ENCODE measurements around the gene SAMD4A. TPM values are rescaled to one million over a fixed set of nuclear protein-coding genes. Genes with fewer than 3 reads are reported as not detected.
A peak's percentile ranks its signal among the peaks of the same experiment; 100 is the strongest.

Gene SAMD4A
- total RNA-seq, 1 donor from 2014 or later, result 57.0 TPM

GRCh38 chr14:54782751-54783659 is 216.1 kb downstream of the SAMD4A start:
- no peaks in the 10 kb centered on the region for H3K9me3 Mint-ChIP-seq (ENCODE audit: low read depth)
- peak; percentile 56 for DNase-seq (ENCODE audit: low spot score)
- H3K4me3 Mint-ChIP-seq (ENCODE audit: unreplicated experiment), result no peak overlapping the region
- H3K4me1 Mint-ChIP-seq (ENCODE audit: low read depth), result peaks cover 3% of the 10 kb centered on the region
- H3K36me3 Mint-ChIP-seq (ENCODE audit: low read depth), result peaks cover 46% of the 10 kb centered on the region
- H3K27ac Mint-ChIP-seq (ENCODE audit: unreplicated experiment), result no peak overlapping the region
- TF ChIP-seq, protein P1, sequence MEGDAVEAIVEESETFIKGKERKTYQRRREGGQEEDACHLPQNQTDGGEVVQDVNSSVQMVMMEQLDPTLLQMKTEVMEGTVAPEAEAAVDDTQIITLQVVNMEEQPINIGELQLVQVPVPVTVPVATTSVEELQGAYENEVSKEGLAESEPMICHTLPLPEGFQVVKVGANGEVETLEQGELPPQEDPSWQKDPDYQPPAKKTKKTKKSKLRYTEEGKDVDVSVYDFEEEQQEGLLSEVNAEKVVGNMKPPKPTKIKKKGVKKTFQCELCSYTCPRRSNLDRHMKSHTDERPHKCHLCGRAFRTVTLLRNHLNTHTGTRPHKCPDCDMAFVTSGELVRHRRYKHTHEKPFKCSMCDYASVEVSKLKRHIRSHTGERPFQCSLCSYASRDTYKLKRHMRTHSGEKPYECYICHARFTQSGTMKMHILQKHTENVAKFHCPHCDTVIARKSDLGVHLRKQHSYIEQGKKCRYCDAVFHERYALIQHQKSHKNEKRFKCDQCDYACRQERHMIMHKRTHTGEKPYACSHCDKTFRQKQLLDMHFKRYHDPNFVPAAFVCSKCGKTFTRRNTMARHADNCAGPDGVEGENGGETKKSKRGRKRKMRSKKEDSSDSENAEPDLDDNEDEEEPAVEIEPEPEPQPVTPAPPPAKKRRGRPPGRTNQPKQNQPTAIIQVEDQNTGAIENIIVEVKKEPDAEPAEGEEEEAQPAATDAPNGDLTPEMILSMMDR (IDR thresholded peaks at IDR 0.05), result peak; percentile 19
- no peaks in the 10 kb centered on the region for H3K27me3 Mint-ChIP-seq (ENCODE audit: low read depth)

- no peak overlapping the region for H3K4me3 Mint-ChIP-seq (ENCODE audit: unreplicated experiment)
- H3K27ac Mint-ChIP-seq (ENCODE audit: unreplicated experiment), result no peak overlapping the region
- no peak for DNase-seq (ENCODE audit: low spot score)
- H3K27me3 Mint-ChIP-seq (ENCODE audit: low read depth), result no peaks in the 10 kb centered on the region
- TF ChIP-seq, protein P1 (IDR thresholded peaks at IDR 0.05), result no peak
- peaks cover 3% of the 10 kb centered on the region for H3K4me1 Mint-ChIP-seq (ENCODE audit: low read depth)
- H3K36me3 Mint-ChIP-seq (ENCODE audit: low read depth), result peaks cover 47% of the 10 kb centered on the region
- H3K9me3 Mint-ChIP-seq (ENCODE audit: low read depth), result no peaks in the 10 kb centered on the region
Observed at GRCh38 chr14:54783660-54784015, 216.7 kb downstream of the SAMD4A start.

DNA sequence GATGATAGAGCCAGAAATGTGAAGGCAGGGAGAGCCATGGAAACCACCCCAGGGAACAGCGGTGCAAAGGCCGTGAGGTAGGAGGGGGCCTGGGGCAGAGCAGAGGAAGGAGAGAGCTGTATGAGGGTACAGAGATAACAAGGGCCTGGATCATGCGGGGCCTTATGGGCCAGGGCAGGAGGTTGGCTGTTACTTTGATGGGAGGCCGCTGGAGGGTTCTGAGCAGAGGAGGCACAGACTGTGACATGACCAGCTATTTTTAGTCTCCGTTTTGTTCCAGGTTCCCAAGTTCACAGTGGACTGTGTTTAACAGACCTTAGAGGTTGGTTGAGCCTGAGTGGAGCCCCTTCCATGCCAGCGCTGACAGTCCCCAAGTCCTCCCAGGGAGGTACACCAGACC is 217.1 kb downstream of the SAMD4A start:
- no peaks in the 10 kb centered on the region for H3K27me3 Mint-ChIP-seq (ENCODE audit: low read depth)
- peaks cover 48% of the 10 kb centered on the region for H3K36me3 Mint-ChIP-seq (ENCODE audit: low read depth)
- H3K4me3 Mint-ChIP-seq (ENCODE audit: unreplicated experiment), result no peak overlapping the region
- DNase-seq (ENCODE audit: low spot score), result no peak
- H3K27ac Mint-ChIP-seq (ENCODE audit: unreplicated experiment), result no peak overlapping the region
- TF ChIP-seq, protein P1 (IDR thresholded peaks at IDR 0.05), result no peak
- H3K4me1 Mint-ChIP-seq (ENCODE audit: low read depth), result peaks cover 3% of the 10 kb centered on the region
- no peaks in the 10 kb centered on the region for H3K9me3 Mint-ChIP-seq (ENCODE audit: low read depth)

DNA sequence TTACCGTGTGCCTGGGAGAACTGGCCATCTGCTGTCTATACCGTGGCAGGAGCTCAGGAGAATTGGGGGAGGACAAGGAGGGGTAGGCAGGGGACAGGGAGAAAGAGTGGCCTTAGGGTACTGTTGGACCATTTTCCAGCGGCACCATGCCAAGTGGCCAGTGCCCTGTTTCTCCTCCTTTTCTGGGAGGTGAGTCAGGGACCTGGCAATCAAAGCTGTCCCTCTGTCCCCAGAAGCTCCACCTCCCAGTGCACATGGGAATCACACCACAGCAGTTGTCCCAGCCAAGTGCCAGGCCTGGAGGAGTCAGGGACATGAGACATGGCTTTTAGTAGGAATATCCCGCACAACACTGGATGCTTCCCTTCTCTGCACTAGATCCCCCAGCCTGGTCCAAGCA is 217.7 kb downstream of the SAMD4A start:
- H3K27ac Mint-ChIP-seq (ENCODE audit: unreplicated experiment), result peak overlapping the region; percentile 61
- H3K36me3 Mint-ChIP-seq (ENCODE audit: low read depth), result peaks cover 50% of the 10 kb centered on the region
- H3K4me3 Mint-ChIP-seq (ENCODE audit: unreplicated experiment), result no peak overlapping the region
- no peaks in the 10 kb centered on the region for H3K9me3 Mint-ChIP-seq (ENCODE audit: low read depth)
- no peaks in the 10 kb centered on the region for H3K27me3 Mint-ChIP-seq (ENCODE audit: low read depth)
- H3K4me1 Mint-ChIP-seq (ENCODE audit: low read depth), result peaks cover 3% of the 10 kb centered on the region
- no peak for DNase-seq (ENCODE audit: low spot score)
- TF ChIP-seq, protein P1 (IDR thresholded peaks at IDR 0.05), result no peak

DNA sequence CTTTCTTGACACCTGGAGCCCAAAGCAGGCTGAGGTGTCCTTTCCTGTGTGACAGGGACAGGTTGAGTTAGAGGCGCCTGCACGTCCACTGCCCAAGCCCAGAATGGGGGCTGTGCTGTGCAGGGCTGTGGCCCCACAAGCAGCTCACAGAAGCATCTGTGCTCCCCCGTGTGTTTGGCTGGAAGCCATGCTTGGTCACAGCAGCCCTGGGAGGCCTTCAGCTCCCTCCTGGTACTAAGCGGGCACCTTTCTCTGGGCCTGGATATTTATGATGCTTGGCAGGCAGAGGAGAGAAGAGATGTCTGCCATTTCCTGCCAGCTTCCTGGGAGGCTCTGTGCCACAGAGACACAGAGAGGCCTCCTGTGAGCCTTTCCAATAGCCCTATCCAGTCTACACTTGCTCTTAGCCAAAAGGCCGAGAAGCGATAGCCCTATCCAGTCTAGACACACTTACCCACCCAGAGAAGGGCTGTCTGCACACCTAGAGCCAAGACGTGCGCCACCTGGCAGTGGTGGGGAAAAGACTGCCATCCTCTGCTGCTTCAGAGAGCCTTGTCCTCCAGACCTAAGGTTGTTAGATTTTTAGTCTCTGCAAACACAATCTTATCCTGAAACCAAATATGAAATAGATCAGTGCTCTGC is 218.3 kb downstream of the SAMD4A start:
- Mint-ChIP-seq H3K4me3 (ENCODE audit: unreplicated experiment) (no peak overlapping the region), H3K36me3 (ENCODE audit: low read depth) (peaks cover 53% of the 10 kb centered on the region), H3K9me3 (ENCODE audit: low read depth) (no peaks in the 10 kb centered on the region), H3K27me3 (ENCODE audit: low read depth) (no peaks in the 10 kb centered on the region), H3K27ac (ENCODE audit: unreplicated experiment) (peak overlapping the region; percentile 61), H3K4me1 (ENCODE audit: low read depth) (peaks cover 3% of the 10 kb centered on the region)
- DNase-seq (ENCODE audit: low spot score), result peak; percentile 39
- TF ChIP-seq, protein P1 (IDR thresholded peaks at IDR 0.05), result no peak

Measured in chondrocyte (in vitro differentiated cells).